Lung (tissue), 12 donors: Measurements from ENCODE around the gene RUNDC1. TPM values are rescaled to one million over a fixed set of nuclear protein-coding genes. Genes with fewer than 3 reads are reported as not detected.
A peak's percentile ranks its signal among the peaks of the same experiment; 100 is the strongest.

ENCODE experiments used
- ATAC-seq: fragments of 200-7000 bp; cut with Tn5 transposase; one replicate; pipeline ENCODE4 v1.9.1; 2020; ENCODE audit warnings: moderate number of reproducible peaks; ENCODE audit not compliant: insufficient read depth, low FRiP score
- DNase-seq, 3 donors: peaks; one replicate each; pipeline ENCODE4 v3.0.0-alpha.2; 2013 to 2017
- H3K27ac ChIP-seq, 2 donors: one replicate each; pipeline ENCODE4 v1.5.1; 2013; ENCODE audit warnings: mild to moderate bottlenecking in 2 of 2, moderate library complexity in 2 of 2, control low read depth in 1 of 2, inconsistent platforms in 1 of 2, low read depth in 1 of 2, low read length in 1 of 2
- H3K27me3 ChIP-seq, 3 donors: one replicate each; pipeline ENCODE4 v1.5.1; 2013; ENCODE audit warnings: low read length in 2 of 3; ENCODE audit not compliant: control insufficient read depth in 3 of 3, insufficient read depth in 3 of 3
- H3K36me3 ChIP-seq, 4 donors: one replicate each; pipeline ENCODE4 v1.5.1; 2013; ENCODE audit warnings: low read length in 4 of 4, mild to moderate bottlenecking in 1 of 4, moderate library complexity in 1 of 4; ENCODE audit not compliant: control insufficient read depth in 4 of 4, insufficient read depth in 4 of 4
- H3K4me1 ChIP-seq, 5 donors: one replicate each; pipeline ENCODE4 v1.5.1; 2013; ENCODE audit warnings: low read length in 5 of 5, mild to moderate bottlenecking in 2 of 5, moderate library complexity in 1 of 5; ENCODE audit not compliant: control insufficient read depth in 5 of 5, insufficient read depth in 5 of 5
- H3K4me3 ChIP-seq: one replicate; pipeline ENCODE4 v1.5.1; 2013; ENCODE audit warnings: mild to moderate bottlenecking, control low read depth, moderate library complexity
- H3K9ac ChIP-seq, 2 donors: one replicate each; pipeline ENCODE4 v1.5.1; 2013; ENCODE audit warnings: low read length in 2 of 2, control low read depth in 1 of 2; ENCODE audit not compliant: insufficient read depth in 1 of 2
- H3K9me3 ChIP-seq, 4 donors: one replicate each; pipeline ENCODE4 v1.5.1; 2013; ENCODE audit warnings: low read length in 3 of 4, mild to moderate bottlenecking in 1 of 4, moderate library complexity in 1 of 4; ENCODE audit not compliant: control insufficient read depth in 4 of 4, insufficient read depth in 3 of 4
- WGBS, 2 donors: extraction: QIAGEN DNeasy Blood & Tissue Kit; methylation state at CpG; one replicate each; pipeline ENCODE4 v1.1.7; 2013; 5-methylcytosine and 5-hydroxymethylcytosine counted together
- polyA plus RNA-seq, 2 donors: library from polyadenylated mRNA; stranded (reverse); fragments of 200-250 nt; gene quantifications; one replicate each; pipeline ENCODE4 v1.2.1, GENCODE V29; 2013
- total RNA-seq, 2 donors: library from RNA; depleted of rRNA in 1 of 2; stranded (reverse); fragments of >200 nt in 1 of 2; gene quantifications; one replicate each; pipeline ENCODE4 v1.2.1, GENCODE V29; 2014 to 2021
- TF ChIP-seq, protein P1 (sequence below): IDR thresholded peaks from 2 replicates; pipeline ENCODE4 v1.5.1; 2012; ENCODE audit warnings: mild to moderate bottlenecking; ENCODE audit errors: control extremely low read depth, extremely low read depth
- donor health status: control.
- donor health status: control.
- donor health status: Bipolar disorder and iron deficiency.
- donor health status: healthy.
- donor health status: DM: yes; HTN: yes; CAD: no.

Gene RUNDC1
- total and polyA plus RNA-seq, 4 donors = 8.1 to 16.7 (median 10.7) TPM

- H3K36me3 ChIP-seq = no peaks in the 10 kb centered on the region
- no peaks in the 10 kb centered on the region for H3K27me3 ChIP-seq
- H3K9me3 ChIP-seq = no peaks in the 10 kb centered on the region
- ATAC-seq (no peak), DNase-seq (no peak)
- TF ChIP-seq, protein P1, sequence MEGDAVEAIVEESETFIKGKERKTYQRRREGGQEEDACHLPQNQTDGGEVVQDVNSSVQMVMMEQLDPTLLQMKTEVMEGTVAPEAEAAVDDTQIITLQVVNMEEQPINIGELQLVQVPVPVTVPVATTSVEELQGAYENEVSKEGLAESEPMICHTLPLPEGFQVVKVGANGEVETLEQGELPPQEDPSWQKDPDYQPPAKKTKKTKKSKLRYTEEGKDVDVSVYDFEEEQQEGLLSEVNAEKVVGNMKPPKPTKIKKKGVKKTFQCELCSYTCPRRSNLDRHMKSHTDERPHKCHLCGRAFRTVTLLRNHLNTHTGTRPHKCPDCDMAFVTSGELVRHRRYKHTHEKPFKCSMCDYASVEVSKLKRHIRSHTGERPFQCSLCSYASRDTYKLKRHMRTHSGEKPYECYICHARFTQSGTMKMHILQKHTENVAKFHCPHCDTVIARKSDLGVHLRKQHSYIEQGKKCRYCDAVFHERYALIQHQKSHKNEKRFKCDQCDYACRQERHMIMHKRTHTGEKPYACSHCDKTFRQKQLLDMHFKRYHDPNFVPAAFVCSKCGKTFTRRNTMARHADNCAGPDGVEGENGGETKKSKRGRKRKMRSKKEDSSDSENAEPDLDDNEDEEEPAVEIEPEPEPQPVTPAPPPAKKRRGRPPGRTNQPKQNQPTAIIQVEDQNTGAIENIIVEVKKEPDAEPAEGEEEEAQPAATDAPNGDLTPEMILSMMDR = no peak
- H3K4me1 ChIP-seq = peaks cover 0 to 17% (median 2%) of the 10 kb centered on the region in 5 donors
- H3K9ac ChIP-seq = no peak overlapping the region
- WGBS, 2 donors = 76 to 82% methylated on average over 6 of the region's 6 CpGs
- no peak overlapping the region for H3K27ac ChIP-seq
- no peak overlapping the region for H3K4me3 ChIP-seq
Measured at GRCh38 chr17:43030137-43030767, 49.9 kb downstream of the RUNDC1 start.

DNA sequence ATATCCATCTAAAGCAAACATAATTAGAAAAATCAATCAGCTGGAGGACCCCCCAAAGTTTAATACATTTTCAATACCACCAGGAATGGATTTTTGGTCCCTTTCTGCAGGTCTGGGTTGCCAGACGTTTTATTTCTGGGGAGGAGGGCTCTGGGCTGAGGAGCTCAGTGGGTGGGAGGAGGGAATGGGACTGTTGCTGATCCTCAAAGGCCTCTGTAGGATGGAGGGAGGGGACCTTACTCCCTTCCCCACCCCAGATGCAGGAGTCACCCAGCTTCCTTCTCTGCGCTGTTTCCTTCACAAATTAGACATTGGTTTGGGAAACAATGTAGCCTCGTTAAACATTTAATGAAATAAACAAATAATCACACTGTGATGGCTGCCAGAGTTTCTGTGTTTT is 51.3 kb downstream of the RUNDC1 start:
- Histone ChIP-seq H3K9me3 (no peaks in the 10 kb centered on the region), H3K36me3 (no peaks in the 10 kb centered on the region), H3K9ac (no peak overlapping the region), H3K4me3 (no peak overlapping the region), H3K27ac (no peak overlapping the region), H3K4me1 (peaks cover 0 to 17% (median 2%) of the 10 kb centered on the region in 5 donors), H3K27me3 (no peaks in the 10 kb centered on the region)
- no peak for ATAC-seq
- TF ChIP-seq, protein P1 = no peak
- 81% methylated on average over 3 of the region's 3 CpGs for WGBS, 2 donors
- DNase-seq = no peak

GRCh38 chr17:43033948-43034881 is 53.9 kb downstream of the RUNDC1 start:
- TF ChIP-seq, protein P1 = no peak
- Histone ChIP-seq H3K4me3 (no peak overlapping the region), H3K27me3 (no peaks in the 10 kb centered on the region), H3K27ac (no peak overlapping the region), H3K4me1 (peaks cover 0 to 17% (median 2%) of the 10 kb centered on the region in 5 donors), H3K9ac (no peak overlapping the region), H3K9me3 (no peaks in the 10 kb centered on the region), H3K36me3 (no peaks in the 10 kb centered on the region)
- no peak for ATAC-seq
- DNase-seq = peak; percentile 43 to 71 (median 66)
- WGBS, 2 donors = 60 to 68% methylated on average over 12 of the region's 12 CpGs
